H1 (cell line): Measurements from ENCODE around the gene POGZ. TPM values are rescaled to one million over a fixed set of nuclear protein-coding genes. Genes with fewer than 3 reads are reported as not detected.

Source experiments
- ATF2 ChIP-seq: IDR thresholded peaks from 2 replicates; pipeline ENCODE4 v1.6.1; 2012; ENCODE audit warnings: low read length, inconsistent platforms
- EP300 ChIP-seq, 2 experiments: IDR thresholded peaks; 1 replicate in 1 of 2; 2 replicates in 1 of 2; pipeline ENCODE4 v1.6.1; 2011 to 2012; ENCODE audit warnings: low read depth in 2 of 2, low read length in 2 of 2, mild to moderate bottlenecking in 2 of 2, borderline replicate concordance in 1 of 2, inconsistent platforms in 1 of 2, moderate library complexity in 1 of 2
- JUN ChIP-seq: IDR thresholded peaks from 2 replicates; pipeline ENCODE4 v1.6.1; 2011; ENCODE audit warnings: low read depth, mild to moderate bottlenecking, improper control_type of control experiment, low read length
- NRF1 ChIP-seq: IDR thresholded peaks from 2 replicates; pipeline ENCODE4 v1.6.1; 2011; ENCODE audit warnings: mild to moderate bottlenecking, low read depth, low read length, improper control_type of control experiment
- RNF2 ChIP-seq: fragments of 200-900, 300-1000 bp; sonication (generic); IDR thresholded peaks from 2 replicates; pipeline ENCODE4 v1.7.1; 2016; ENCODE audit warnings: borderline replicate concordance, low read depth, mild to moderate bottlenecking, antibody characterized with exemption, low read length; ENCODE audit not compliant: poor library complexity, severe bottlenecking; ENCODE audit errors: missing control alignments
- SAP30 ChIP-seq: fragments of 300-600 bp; sonication (generic); IDR thresholded peaks from 2 replicates; pipeline ENCODE4 v1.7.1; 2012; ENCODE audit warnings: low read length, moderate library complexity, mild to moderate bottlenecking, inconsistent platforms; ENCODE audit not compliant: insufficient read depth, insufficient replicate concordance
- TBP ChIP-seq: IDR thresholded peaks from 2 replicates; pipeline ENCODE4 v1.6.1; 2011; ENCODE audit warnings: low read depth, low read length, improper control_type of control experiment
- polyA plus RNA-seq, 7 experiments: library from polyadenylated mRNA; depleted of rRNA in 3 of 7; stranded (reverse) in 5 of 7; unstranded in 2 of 7; fragments of >200 nt in 5 of 7; fragments of 200-250 nt in 2 of 7; gene quantifications; 1 replicate in 5 of 7; 2 replicates in 1 of 7; 4 replicates in 1 of 7; pipeline versions ENCODE4 v1.2.1 to v1.2.3, GENCODE V29; 2011 to 2013; ENCODE audit warnings: missing spikeins in 2 of 7, mixed read lengths in 2 of 7
- total RNA-seq: library from RNA; stranded (reverse); fragmentation: NEBNext Ultra II Directional; extraction: Animal tissue kit (Norgen Biotek cat#: 25700); gene quantifications from 2 replicates; pipeline ENCODE4 v1.2.1, GENCODE V29; 2021

POGZ gene
- total and polyA plus RNA-seq, 2 of the 8 experiments (the other 6 are each of a cell fraction or from before 2014, with no cell fraction given), result 66.4 to 105 TPM

GRCh38 chr1:151502035-151502700 lies 42.9 kb upstream of the POGZ start (continued):
- TF ChIP-seq EP300 (IDR thresholded peaks at IDR 0.05; ENCODE audit: borderline replicate concordance in 1 of 2, low read depth in 2 of 2, low read length in 2 of 2) (no peak), TBP (no peak), JUN (no peak), ATF2 (no peak), SAP30 (no peak), RNF2 (no peak), NRF1 (no peak)
- TF ChIP-seq, all 59 proteins: peak for 0
